Head of caudate nucleus (tissue), 42 donors: Measurements from ENCODE around the gene FGD4.

Experiments used
- DNase-seq, 42 donors: peaks; one replicate each; pipeline versions ENCODE4 v3.0.0 to v3.0.0-alpha.2; 2020 to 2021; ENCODE audit warnings: mixed read lengths in 7 of 42
- intact Hi-C: fragments of 100-400 bp; cut with DNase I; formaldehyde crosslinking; loops from one replicate; pipeline ENCODE4 v1.15.0; 2022

Gene FGD4

GRCh38 chr12:32399370-32400113 lies at the start of gene FGD4:
Gene FGD4 (plus strand): TSS chr12:32399558.
- DNase-seq: peak; percentile 26 to 90 (median 78)
- intact Hi-C loops: no loop called here

- no peak for DNase-seq
- intact Hi-C loops: no loop called here
Observed at GRCh38 chr12:32353540-32353939, 45.8 kb upstream of the FGD4 start.

GRCh38 chr12:32357601-32358249 lies 41.6 kb upstream of the FGD4 start:
- no peak for DNase-seq
- intact Hi-C loops: no loop called here

- intact Hi-C loops: loop anchor here (10.0 kb wide), 1 partner anchor 304 kb away; no protein-coding TSS in a partner anchor
- no peak for DNase-seq
Observed at GRCh38 chr12:32360956-32361355, 38.4 kb upstream of the FGD4 start.

DNA sequence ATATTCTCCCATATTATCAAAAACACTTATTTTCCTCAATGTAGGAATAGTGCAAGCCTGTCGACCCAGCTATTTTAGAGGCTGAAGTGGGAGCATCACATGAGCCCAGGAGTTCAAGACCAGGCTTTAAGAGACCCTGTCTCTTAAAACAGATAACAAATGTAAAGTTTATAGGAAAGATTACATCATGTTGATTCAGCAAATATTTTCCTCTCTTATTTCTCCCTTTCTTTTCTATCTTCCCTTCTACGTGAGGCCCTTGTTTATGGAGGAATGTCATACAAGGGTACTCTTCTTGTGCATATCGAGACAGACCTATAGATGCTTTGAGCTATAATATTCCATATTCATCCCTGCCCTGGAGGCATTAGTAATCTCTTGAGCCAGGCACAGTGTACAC lies 36.5 kb upstream of the FGD4 start:
- intact Hi-C loops: loop anchor here (10.0 kb wide), 1 partner anchor 302 kb away; no protein-coding TSS in a partner anchor
- DNase-seq: no peak

DNA sequence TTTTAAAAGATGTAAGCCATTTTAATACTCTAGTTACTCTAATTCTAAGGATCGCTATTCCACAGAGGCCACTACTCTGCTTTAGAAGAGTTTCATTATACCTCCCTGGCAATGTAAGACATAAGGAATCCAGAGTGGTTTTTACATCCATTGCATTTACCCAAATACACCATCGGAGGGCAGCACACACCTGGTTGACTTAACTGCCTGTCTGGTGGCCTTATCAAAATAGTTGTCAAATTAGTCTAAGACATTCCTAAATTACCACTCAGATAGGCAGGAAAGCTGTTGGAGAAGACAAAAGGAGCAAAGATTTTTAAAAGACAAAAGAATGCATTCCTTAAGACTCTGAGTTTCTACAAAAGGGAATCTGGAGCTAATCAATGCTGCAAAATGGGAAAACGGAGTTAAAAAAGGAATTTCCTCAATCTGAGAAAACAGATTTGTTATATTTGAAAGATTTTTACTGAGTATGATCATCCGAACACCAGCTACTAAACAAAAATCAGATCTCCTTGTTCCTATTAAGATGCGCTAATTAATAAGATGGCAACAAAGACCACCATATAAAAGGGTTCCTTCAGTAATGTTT lies 33.8 kb upstream of the FGD4 start:
- intact Hi-C loops: loop anchor here (10.0 kb wide), 1 partner anchor 299 kb away; no protein-coding TSS in a partner anchor
- peak in 40 of 42 donors; percentile 10 to 85 (median 59) for DNase-seq

GRCh38 chr12:32366714-32367113 lies 32.6 kb upstream of the FGD4 start:
- no peak for DNase-seq
- intact Hi-C loops: loop anchor here (10.0 kb wide), 1 partner anchor 298 kb away; no protein-coding TSS in a partner anchor

DNA sequence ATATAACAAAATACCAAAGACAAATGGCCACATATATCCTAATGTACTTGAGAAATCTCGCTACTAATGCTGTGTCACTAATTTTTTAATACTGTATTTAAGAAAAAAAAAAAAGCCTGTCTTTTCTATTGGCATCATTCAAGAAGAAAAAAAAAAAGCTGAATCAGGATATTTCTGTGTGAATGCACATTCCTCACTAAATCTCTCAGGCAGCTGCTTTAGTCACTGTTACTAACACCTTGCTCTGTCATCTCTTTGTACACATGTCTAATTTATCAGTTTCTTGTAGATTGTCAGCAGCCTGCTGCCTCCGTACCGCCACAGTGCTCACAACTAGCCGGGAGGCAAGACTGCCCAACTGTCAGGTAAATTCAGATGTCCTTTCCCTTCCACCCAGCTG lies 32.0 kb upstream of the FGD4 start:
- DNase-seq: peak in 1 of 42 donors; percentile 25
- intact Hi-C loops: loop anchor here (10.0 kb wide), 1 partner anchor 297 kb away; no protein-coding TSS in a partner anchor

- intact Hi-C loops: loop anchor here (10.0 kb wide), 1 partner anchor 296 kb away; no protein-coding TSS in a partner anchor
- DNase-seq: peak in 1 of 42 donors; percentile 25
Observed at GRCh38 chr12:32369202-32369601, 30.2 kb upstream of the FGD4 start.

GRCh38 chr12:32377344-32378055 lies 21.9 kb upstream of the FGD4 start:
- intact Hi-C loops: no loop called here
- peak in 1 of 42 donors; percentile 15 for DNase-seq

DNA sequence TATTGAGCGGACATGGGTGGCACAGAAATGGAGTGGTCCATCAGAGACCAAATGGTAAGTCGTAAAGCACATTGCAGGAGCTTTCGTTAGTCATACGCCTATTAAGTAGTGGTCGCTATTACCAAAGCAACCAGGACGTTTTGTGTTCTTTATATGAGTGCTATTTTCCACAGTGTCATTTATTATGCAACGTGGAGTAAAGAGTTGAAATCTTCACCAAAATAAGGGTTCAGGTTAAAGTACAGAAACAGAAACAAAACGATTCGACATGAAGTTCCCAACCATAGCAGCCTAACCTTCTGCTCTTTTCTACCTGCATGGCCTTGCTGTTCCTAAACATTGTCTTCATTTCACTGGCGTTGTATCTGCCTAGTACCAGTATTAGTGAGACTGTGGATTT lies 20.1 kb upstream of the FGD4 start:
- DNase-seq: peak in 1 of 42 donors; percentile 4
- intact Hi-C loops: no loop called here

- DNase-seq: no peak
- intact Hi-C loops: no loop called here
Observed at GRCh38 chr12:32379667-32380066, 19.7 kb upstream of the FGD4 start.

DNA sequence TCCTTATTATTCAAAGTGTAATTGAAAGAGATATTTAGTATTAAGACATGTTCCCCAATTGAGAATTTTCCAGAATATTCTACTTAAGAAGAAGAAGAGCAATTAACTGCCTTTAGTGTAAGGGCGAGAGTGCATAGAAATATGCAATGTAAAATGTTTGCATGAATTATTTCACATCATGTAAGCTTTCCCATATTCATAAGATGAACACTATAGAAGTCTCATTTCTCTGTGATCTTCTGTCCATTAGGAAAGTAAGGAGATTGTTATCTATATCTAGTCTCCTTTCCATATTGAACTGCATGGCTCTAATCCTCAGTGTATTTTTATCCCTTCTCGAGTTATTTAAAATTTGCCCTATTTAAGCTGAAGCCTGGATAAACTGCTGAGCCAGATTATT lies 17.1 kb upstream of the FGD4 start:
- no peak for DNase-seq
- intact Hi-C loops: no loop called here

GRCh38 chr12:32390572-32391219 lies 8.7 kb upstream of the FGD4 start:
- intact Hi-C loops: no loop called here
- DNase-seq: peak in 13 of 42 donors; percentile 4 to 49 (median 16)

- no peak for DNase-seq
- intact Hi-C loops: no loop called here
Observed at GRCh38 chr12:32395026-32395425, 4.3 kb upstream of the FGD4 start.

- no peak for DNase-seq
- intact Hi-C loops: no loop called here
Observed at GRCh38 chr12:32397696-32398095, 1.7 kb upstream of the FGD4 start.

DNA sequence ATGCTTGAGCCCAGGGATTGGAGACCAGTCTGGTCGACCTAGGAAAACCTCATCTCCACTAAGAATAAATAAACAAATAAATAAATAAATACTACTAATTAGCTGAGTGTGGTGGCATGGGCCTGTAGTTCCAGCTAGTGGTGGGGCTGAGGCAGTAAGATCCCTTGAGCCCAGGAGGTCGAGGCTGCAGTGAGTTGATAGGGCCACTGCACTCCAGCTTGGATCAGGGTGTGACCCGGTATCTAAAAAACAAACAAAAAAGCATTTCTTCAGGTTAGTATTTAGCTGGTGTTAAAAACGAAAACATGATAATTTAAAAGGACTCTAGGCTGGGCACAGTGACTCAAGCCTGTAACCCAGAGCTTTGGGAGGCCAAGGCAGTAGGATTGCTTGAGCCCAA lies 1.2 kb upstream of the FGD4 start:
- intact Hi-C loops: no loop called here
- DNase-seq: no peak

DNA sequence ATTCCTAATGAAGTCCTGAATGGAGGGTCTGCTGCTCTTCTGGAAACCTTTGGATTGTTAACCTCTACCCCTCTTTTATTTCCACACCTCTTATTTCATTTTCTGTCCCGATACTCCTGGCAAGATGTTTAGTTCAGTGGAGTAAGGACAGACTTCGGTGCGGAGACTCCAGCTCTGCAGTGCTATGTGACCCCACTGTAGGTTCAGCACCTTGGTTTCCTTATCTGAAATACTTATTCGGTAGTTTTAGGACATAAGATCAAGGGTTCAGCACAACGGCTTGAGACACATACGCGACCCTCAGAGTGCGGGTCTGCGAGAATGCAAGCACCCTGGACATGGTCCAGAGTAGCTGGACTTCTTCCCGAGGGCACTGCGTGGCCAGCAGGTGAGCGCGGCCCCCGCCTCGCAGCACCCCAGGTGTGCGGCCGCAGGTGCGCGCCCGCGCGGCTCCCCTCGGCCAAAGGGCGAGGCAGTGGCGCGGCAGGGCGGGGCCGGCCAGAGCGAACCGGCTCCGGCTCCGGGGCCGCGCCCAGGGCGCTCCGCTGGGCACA lies 465 bp upstream of the FGD4 start:
- intact Hi-C loops: no loop called here
- DNase-seq: no peak
